Fibroblast of lung (primary cell): ENCODE data around the gene SLC5A1.

ENCODE experiments used
- EZH2 ChIP-seq: IDR thresholded peaks from 2 replicates; pipeline ENCODE4 v1.5.1; 2012; ENCODE audit warnings: low read length, control low read depth, mild to moderate bottlenecking; ENCODE audit errors: missing control alignments
- TF ChIP-seq, protein P1 (sequence below), 2 donors: IDR thresholded peaks in 1 of 2; conservative IDR thresholded peaks in 1 of 2; 1 replicate in 1 of 2; 2 replicates in 1 of 2; pipeline ENCODE4 v1.5.1; 2011 to 2012; ENCODE audit warnings: low read length in 2 of 2, control low read depth in 1 of 2, inconsistent platforms in 1 of 2, low read depth in 1 of 2, mild to moderate bottlenecking in 1 of 2

GRCh38 chr22:32066820-32067219, 23.8 kb downstream of the SLC5A1 start:
- TF ChIP-seq, protein P1, sequence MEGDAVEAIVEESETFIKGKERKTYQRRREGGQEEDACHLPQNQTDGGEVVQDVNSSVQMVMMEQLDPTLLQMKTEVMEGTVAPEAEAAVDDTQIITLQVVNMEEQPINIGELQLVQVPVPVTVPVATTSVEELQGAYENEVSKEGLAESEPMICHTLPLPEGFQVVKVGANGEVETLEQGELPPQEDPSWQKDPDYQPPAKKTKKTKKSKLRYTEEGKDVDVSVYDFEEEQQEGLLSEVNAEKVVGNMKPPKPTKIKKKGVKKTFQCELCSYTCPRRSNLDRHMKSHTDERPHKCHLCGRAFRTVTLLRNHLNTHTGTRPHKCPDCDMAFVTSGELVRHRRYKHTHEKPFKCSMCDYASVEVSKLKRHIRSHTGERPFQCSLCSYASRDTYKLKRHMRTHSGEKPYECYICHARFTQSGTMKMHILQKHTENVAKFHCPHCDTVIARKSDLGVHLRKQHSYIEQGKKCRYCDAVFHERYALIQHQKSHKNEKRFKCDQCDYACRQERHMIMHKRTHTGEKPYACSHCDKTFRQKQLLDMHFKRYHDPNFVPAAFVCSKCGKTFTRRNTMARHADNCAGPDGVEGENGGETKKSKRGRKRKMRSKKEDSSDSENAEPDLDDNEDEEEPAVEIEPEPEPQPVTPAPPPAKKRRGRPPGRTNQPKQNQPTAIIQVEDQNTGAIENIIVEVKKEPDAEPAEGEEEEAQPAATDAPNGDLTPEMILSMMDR (conservative IDR thresholded peaks at IDR 0.05 in 1 of 2, IDR thresholded peaks at IDR 0.05 in 1 of 2; ENCODE audit: low read depth in 1 of 2, low read length in 2 of 2): no peak
- no peak for TF ChIP-seq EZH2
